ENCODE measurements around the gene TOR3A.

The TOR3A gene

GRCh38 chr1:179077396-179077795 lies 4.5 kb upstream of the TOR3A start:
- DNase-seq (ENCODE audit: low spot score) = no peak

GRCh38 chr1:179079113-179079761 lies 2.6 kb upstream of the TOR3A start:
- DNase-seq (ENCODE audit: low spot score) = peak; percentile 87

- no peak for DNase-seq (ENCODE audit: low spot score)
These were observed 794 bp upstream of the TOR3A start for GRCh38 chr1:179080866-179081686.

GRCh38 chr1:179082333-179082998 lies 596 bp downstream of the TOR3A start:
- peak; percentile 47 for DNase-seq (ENCODE audit: low spot score)

GRCh38 chr1:179082999-179083335 lies 1.1 kb downstream of the TOR3A start:
- DNase-seq (ENCODE audit: low spot score) = peak; percentile 61

GRCh38 chr1:179083533-179083932 lies 1.7 kb downstream of the TOR3A start:
- no peak for DNase-seq (ENCODE audit: low spot score)

GRCh38 chr1:179087665-179088064 lies 5.8 kb downstream of the TOR3A start:
- DNase-seq (ENCODE audit: low spot score) = no peak

GRCh38 chr1:179089827-179090482 lies 8.1 kb downstream of the TOR3A start:
- DNase-seq (ENCODE audit: low spot score) = no peak

- DNase-seq (ENCODE audit: low spot score) = no peak
These were observed 8.7 kb downstream of the TOR3A start for GRCh38 chr1:179090522-179090921.

GRCh38 chr1:179090923-179091322 lies 9.1 kb downstream of the TOR3A start:
- DNase-seq (ENCODE audit: low spot score) = no peak

GRCh38 chr1:179091691-179092165 lies 9.9 kb downstream of the TOR3A start:
- no peak for DNase-seq (ENCODE audit: low spot score)

- DNase-seq (ENCODE audit: low spot score) = no peak
These were observed 11.1 kb downstream of the TOR3A start for GRCh38 chr1:179092896-179093461.

GRCh38 chr1:179094818-179095217 lies 12.9 kb downstream of the TOR3A start:
- no peak for DNase-seq (ENCODE audit: low spot score)

- no peak for DNase-seq (ENCODE audit: low spot score)
These were observed 13.5 kb downstream of the TOR3A start for GRCh38 chr1:179095377-179095776.

- DNase-seq (ENCODE audit: low spot score) = no peak
These were observed 14.1 kb downstream of the TOR3A start for GRCh38 chr1:179095924-179096323.

- DNase-seq (ENCODE audit: low spot score) = no peak
These were observed 18.0 kb downstream of the TOR3A start for GRCh38 chr1:179099891-179100290.

GRCh38 chr1:179101566-179101965 lies 19.7 kb downstream of the TOR3A start:
- DNase-seq (ENCODE audit: low spot score) = no peak

GRCh38 chr1:179103999-179104398 lies 22.1 kb downstream of the TOR3A start:
- DNase-seq (ENCODE audit: low spot score) = no peak

GRCh38 chr1:179104611-179105250 lies 22.9 kb downstream of the TOR3A start:
- DNase-seq (ENCODE audit: low spot score) = no peak

GRCh38 chr1:179105393-179105792 lies 23.5 kb downstream of the TOR3A start:
- no peak for DNase-seq (ENCODE audit: low spot score)

All from RKO (cell line).